Measurements from ENCODE around the gene VWA5B2.
"Not testable (repeated sequence)": the region's sequence is repeated elsewhere in the genome, so short reads cannot be mapped to it uniquely, and the experiment has no call there.

VWA5B2 gene

GRCh38 chr3:184262764-184263179 lies 33.4 kb downstream of the VWA5B2 start:
- TF ChIP-seq CTCF (conservative IDR thresholded peaks at IDR 0.05) = no peak
- no peak overlapping the region for H3K27ac ChIP-seq

- H3K27ac ChIP-seq = not testable (repeated sequence)
Measured at GRCh38 chr3:184267249-184267648, 37.9 kb downstream of the VWA5B2 start.

- no peak for TF ChIP-seq CTCF (conservative IDR thresholded peaks at IDR 0.05)
- H3K27ac ChIP-seq = no peak overlapping the region
Measured at GRCh38 chr3:184272269-184272668, 42.9 kb downstream of the VWA5B2 start.

- no peak overlapping the region for H3K27ac ChIP-seq
- no peak for TF ChIP-seq CTCF (conservative IDR thresholded peaks at IDR 0.05)
Measured at GRCh38 chr3:184275381-184275701, 46.0 kb downstream of the VWA5B2 start.

GRCh38 chr3:184275961-184276910 lies 46.9 kb downstream of the VWA5B2 start, which contains the start of gene ECE2:
ECE2 (plus strand) TSS chr3:184276022; CDS start chr3:184276154, 132 bp downstream.
- TF ChIP-seq CTCF (conservative IDR thresholded peaks at IDR 0.05) = no peak
- no peak within 1 kb of the TSS for H3K27ac ChIP-seq

GRCh38 chr3:184277366-184277765 lies 48.0 kb downstream of the VWA5B2 start:
- TF ChIP-seq CTCF (conservative IDR thresholded peaks at IDR 0.05) = no peak
- no peak overlapping the region for H3K27ac ChIP-seq

GRCh38 chr3:184282941-184283340 lies 53.6 kb downstream of the VWA5B2 start:
- H3K27ac ChIP-seq = no peak overlapping the region
- TF ChIP-seq CTCF (conservative IDR thresholded peaks at IDR 0.05) = no peak

- TF ChIP-seq CTCF (conservative IDR thresholded peaks at IDR 0.05) = no peak
- no peak overlapping the region for H3K27ac ChIP-seq
Measured at GRCh38 chr3:184283681-184284080, 54.3 kb downstream of the VWA5B2 start.

Measured in VCaP (cell line).